Measurements from ENCODE around the gene BAIAP3. TPM values are rescaled to one million over a fixed set of nuclear protein-coding genes. Genes with fewer than 3 reads are reported as not detected.

Gene BAIAP3
- total RNA-seq, 1 experiment from 2014 or later, result 44.7 TPM

- TF ChIP-seq REST (IDR thresholded peaks at IDR 0.05; ENCODE audit: low read depth) (no peak), CBX3 (IDR thresholded peaks at IDR 0.05; ENCODE audit: low read depth) (no peak)
Observed at GRCh38 chr16:1356061-1356900, 22.8 kb downstream of the BAIAP3 start (continued).

- ChIA-PET POLR2A (interaction anchor here (1.1 to 1.5 kb wide), 2 partner anchors 61 to 63 kb away, joined by 3 to 5 read pairs; partner anchors contain the start of gene UQCC4), RAD21 (ENCODE audit: low non-redundant PET in 1 of 2, low total read pairs in 2 of 2, uncharacterized antibody in 2 of 2, unreplicated experiment in 2 of 2) (interaction anchor here in 1 of 2 experiments (0.6 kb wide), 1 partner anchor 37 kb away, joined by 3 read pairs; no protein-coding TSS in a partner anchor), CTCF (interaction anchor here (0.7 kb wide), 1 partner anchor 57 kb away, joined by 3 read pairs; no protein-coding TSS in a partner anchor)
- H3K4me3 ChIP-seq (replicated peaks in 1 of 2; ENCODE audit: low read depth in 1 of 2, low read length in 2 of 2), result peak overlapping the region; percentile 26 to 50
- no TSS peak for BruUV-seq (replicated peaks)
- DNase-seq (ENCODE audit: low read depth, low spot score), result peak; percentile 64
- no peaks in the 10 kb centered on the region for H3K27me3 ChIP-seq (ENCODE audit: insufficient read depth, low read length)
- intact Hi-C loops (cut with micrococcal nuclease), result no loop called here
- H3K9ac ChIP-seq (ENCODE audit: low read length), result peak overlapping the region; percentile 64
- peaks cover 12 to 22% of the 10 kb centered on the region in 2 experiments for H3K36me3 ChIP-seq (ENCODE audit: control insufficient read depth in 1 of 2, insufficient read depth in 2 of 2, low read length in 2 of 2)
- no peaks in the 10 kb centered on the region for H3K9me3 ChIP-seq (ENCODE audit: control insufficient read depth in 1 of 2, insufficient read depth in 1 of 2, low read depth in 1 of 2, low read length in 2 of 2)
- TF ChIP-seq REST (IDR thresholded peaks at IDR 0.05; ENCODE audit: low read depth) (no peak), POLR2AphosphoS5 (IDR thresholded peaks at IDR 0.05; ENCODE audit: low read depth, low read length) (peak; percentile 33; the same call in 1 of the 2 replicates), EZH2 (IDR thresholded peaks at IDR 0.05) (no peak), JUND (IDR thresholded peaks at IDR 0.05) (peak; percentile 63), ZBTB33 (IDR thresholded peaks at IDR 0.05; ENCODE audit: extremely low read depth, insufficient replicate concordance, low read length) (no peak)
- TF ChIP-seq, protein P1, sequence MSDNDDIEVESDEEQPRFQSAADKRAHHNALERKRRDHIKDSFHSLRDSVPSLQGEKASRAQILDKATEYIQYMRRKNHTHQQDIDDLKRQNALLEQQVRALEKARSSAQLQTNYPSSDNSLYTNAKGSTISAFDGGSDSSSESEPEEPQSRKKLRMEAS (IDR thresholded peaks at IDR 0.05), result peak; percentile 13; the same call in 1 of the 2 replicates
- H3K27ac ChIP-seq (ENCODE audit: low read depth, low read length), result peak overlapping the region; percentile 85
- no peak overlapping the region for H2AFZ ChIP-seq (ENCODE audit: low read depth, low read length, poor library complexity, severe bottlenecking)
- H3K4me1 ChIP-seq (ENCODE audit: control insufficient read depth in 1 of 2, insufficient read depth in 2 of 2, low read length in 2 of 2), result peaks cover 23 to 36% of the 10 kb centered on the region in 2 experiments
- peaks cover 90% of the 10 kb centered on the region for H3K79me2 ChIP-seq (ENCODE audit: insufficient read depth, low read length)
- peak overlapping the region; percentile 83 for H3K4me2 ChIP-seq (ENCODE audit: low read length)
- H3K9me2 ChIP-seq (ENCODE audit: insufficient read depth), result no peaks in the 10 kb centered on the region
- no peaks in the 10 kb centered on the region for H4K20me1 ChIP-seq (ENCODE audit: insufficient read depth)
- ATAC-seq, result peak; percentile 86
Observed at GRCh38 chr16:1357906-1358566, 24.6 kb downstream of the BAIAP3 start.
